OCI-LY1 (cell line): Measurements from ENCODE around the gene FBXO28.

Experiments used
- H2AFZ ChIP-seq: fragments of 200-600 bp; sonication (generic), shearing (Covaris generic); 2 replicates; pipeline ENCODE4 v1.6.0; 2014; ENCODE audit warnings: antibody characterized with exemption, mild to moderate bottlenecking, low read length
- H3F3A ChIP-seq: fragments of 200-600 bp; sonication (generic), shearing (Covaris generic); 2 replicates; pipeline ENCODE4 v1.6.0; 2014; ENCODE audit warnings: mild to moderate bottlenecking, antibody characterized with exemption, low read length, moderate library complexity; ENCODE audit not compliant: insufficient read depth
- H3K27ac ChIP-seq: fragments of 200-600 bp; sonication (generic); 2 replicates; pipeline ENCODE4 v1.5.1; 2014; ENCODE audit warnings: low read length, mixed run types, mild to moderate bottlenecking, low read depth; ENCODE audit not compliant: poor library complexity, severe bottlenecking
- H3K27me3 ChIP-seq: fragments of 200-600 bp; sonication (generic); 2 replicates; pipeline ENCODE4 v1.6.0; 2014; ENCODE audit warnings: antibody characterized with exemption, mild to moderate bottlenecking, low read length, moderate library complexity; ENCODE audit not compliant: insufficient read depth
- H3K36me3 ChIP-seq: fragments of 200-600 bp; sonication (generic); 2 replicates; pipeline ENCODE4 v1.6.1; 2014; ENCODE audit warnings: mild to moderate bottlenecking, antibody characterized with exemption, low read length, moderate library complexity, mixed read lengths; ENCODE audit not compliant: insufficient read depth
- H3K4me1 ChIP-seq: fragments of 200-600 bp; sonication (generic); 2 replicates; pipeline ENCODE4 v1.5.1; 2014; ENCODE audit warnings: mild to moderate bottlenecking, low read length, moderate library complexity; ENCODE audit not compliant: insufficient read depth, severe bottlenecking
- H3K4me2 ChIP-seq: fragments of 200-600 bp; sonication (generic), shearing (Covaris generic); 2 replicates; pipeline ENCODE4 v1.6.1; 2014; ENCODE audit warnings: low read length
- H3K4me3 ChIP-seq: fragments of 200-600 bp; sonication (generic); 2 replicates; pipeline ENCODE4 v1.5.1; 2014; ENCODE audit warnings: low read length, low read depth, mild to moderate bottlenecking, mixed read lengths; ENCODE audit not compliant: poor library complexity, severe bottlenecking
- H3K79me2 ChIP-seq: fragments of 200-600 bp; shearing (Covaris generic); 2 replicates; pipeline ENCODE4 v1.6.1; 2016; ENCODE audit warnings: mixed run types, low read length, mixed read lengths; ENCODE audit not compliant: insufficient read depth
- H3K9ac ChIP-seq: fragments of 200-600 bp; sonication (generic), shearing (Covaris generic); 2 replicates; pipeline ENCODE4 v1.6.1; 2014; ENCODE audit warnings: mild to moderate bottlenecking, low read length, mixed read lengths
- H3K9me2 ChIP-seq: fragments of 200-600 bp; sonication (generic), shearing (Covaris generic); 2 replicates; pipeline ENCODE4 v1.6.1; 2014; ENCODE audit warnings: low read depth, mild to moderate bottlenecking, low read length, mixed read lengths
- H3K9me3 ChIP-seq: fragments of 200-600 bp; shearing (Covaris generic); 2 replicates; pipeline ENCODE4 v1.6.1; 2014; ENCODE audit warnings: low read length, mixed read lengths
- H4K20me1 ChIP-seq: fragments of 200-600 bp; sonication (generic), shearing (Covaris generic); 2 replicates; pipeline ENCODE4 v1.6.0; 2016; ENCODE audit warnings: mild to moderate bottlenecking, low read length; ENCODE audit not compliant: insufficient read depth
- CTCF ChIP-seq: fragments of 200-600 bp; sonication (generic), shearing (Covaris generic); IDR thresholded peaks from 2 replicates; pipeline ENCODE4 v1.5.1; 2017; ENCODE audit warnings: mild to moderate bottlenecking, antibody characterized with exemption, low read length, moderate library complexity, mixed read lengths
- EZH2 ChIP-seq: fragments of 200-600 bp; sonication (generic), shearing (Covaris generic); IDR thresholded peaks from 2 replicates; pipeline ENCODE4 v1.8.0; 2017; ENCODE audit warnings: borderline replicate concordance, mixed run types, mild to moderate bottlenecking, antibody characterized with exemption, low read length, moderate library complexity, mixed read lengths

The FBXO28 gene

GRCh38 chr1:224107282-224107625 lies 6.7 kb upstream of the FBXO28 start:
- Histone ChIP-seq H3K9me2 (no peaks in the 10 kb centered on the region), H3F3A (no peaks in the 10 kb centered on the region), H3K4me1 (no peaks in the 10 kb centered on the region), H3K4me2 (no peak overlapping the region), H3K9ac (no peak overlapping the region), H3K27me3 (no peaks in the 10 kb centered on the region), H2AFZ (no peak overlapping the region), H3K79me2 (no peaks in the 10 kb centered on the region), H3K36me3 (no peaks in the 10 kb centered on the region), H3K4me3 (no peak overlapping the region), H3K27ac (no peak overlapping the region), H3K9me3 (0 out of 2 replicates have a peak, but pooled peaks cover 3% of the 10 kb centered on the region), H4K20me1 (no peaks in the 10 kb centered on the region)
- TF ChIP-seq CTCF (no peak), EZH2 (no peak)

GRCh38 chr1:224108991-224109390 lies 4.9 kb upstream of the FBXO28 start:
- no peaks in the 10 kb centered on the region for H3K9me2 ChIP-seq
- no peaks in the 10 kb centered on the region for H3F3A ChIP-seq
- H4K20me1 ChIP-seq, result no peaks in the 10 kb centered on the region
- H3K36me3 ChIP-seq, result no peaks in the 10 kb centered on the region
- no peak overlapping the region for H2AFZ ChIP-seq
- H3K4me2 ChIP-seq, result no peak overlapping the region
- 0 out of 2 replicates have a peak, but pooled peaks cover 3% of the 10 kb centered on the region for H3K9me3 ChIP-seq
- H3K4me3 ChIP-seq, result no peak overlapping the region
- TF ChIP-seq EZH2 (no peak), CTCF (no peak)
- no peak overlapping the region for H3K27ac ChIP-seq
- peaks cover 9% of the 10 kb centered on the region for H3K4me1 ChIP-seq
- no peaks in the 10 kb centered on the region for H3K27me3 ChIP-seq
- H3K79me2 ChIP-seq, result peaks cover 6% of the 10 kb centered on the region; the same call in 1 of the 2 replicates
- H3K9ac ChIP-seq, result no peak overlapping the region

- no peak overlapping the region for H3K4me3 ChIP-seq
- TF ChIP-seq CTCF (no peak), EZH2 (no peak)
Observed at GRCh38 chr1:224109981-224110380, 3.9 kb upstream of the FBXO28 start.

More at GRCh38 chr1:224109981-224110380, 3.9 kb upstream of the FBXO28 start:
- Histone ChIP-seq H3K9me3 (0 out of 2 replicates have a peak, but pooled peaks cover 3% of the 10 kb centered on the region), H3K27me3 (no peaks in the 10 kb centered on the region), H3K9ac (no peak overlapping the region), H3K27ac (no peak overlapping the region), H3K9me2 (no peaks in the 10 kb centered on the region), H4K20me1 (no peaks in the 10 kb centered on the region), H3K36me3 (no peaks in the 10 kb centered on the region), H3K4me2 (no peak overlapping the region), H3F3A (0 out of 2 replicates have a peak, but pooled peaks cover 3% of the 10 kb centered on the region), H3K79me2 (peaks cover 6% of the 10 kb centered on the region; the same call in 1 of the 2 replicates), H3K4me1 (peaks cover 14% of the 10 kb centered on the region), H2AFZ (no peak overlapping the region)
